Stomach smooth muscle (tissue), 2 donors: ENCODE data around the gene DAPK2.

ENCODE experiments used
- H3K27ac ChIP-seq: one replicate; pipeline ENCODE4 v1.7.0; 2013; ENCODE audit warnings: mild to moderate bottlenecking, low read length, inconsistent platforms
- H3K27me3 ChIP-seq, 2 donors: one replicate each; pipeline ENCODE4 v1.7.0; 2013; ENCODE audit warnings: low read length in 2 of 2; ENCODE audit not compliant: insufficient read depth in 2 of 2, control insufficient read depth in 1 of 2
- H3K36me3 ChIP-seq, 2 donors: one replicate each; pipeline ENCODE4 v1.7.0; 2013; ENCODE audit warnings: low read length in 2 of 2; ENCODE audit not compliant: control insufficient read depth in 2 of 2, insufficient read depth in 2 of 2
- H3K4me1 ChIP-seq: one replicate; pipeline ENCODE4 v1.7.0; 2013; ENCODE audit warnings: low read length; ENCODE audit not compliant: control insufficient read depth, insufficient read depth
- H3K4me3 ChIP-seq, 2 donors: one replicate each; pipeline ENCODE4 v1.7.0; 2013; ENCODE audit warnings: low read length in 2 of 2
- H3K9ac ChIP-seq, 2 donors: one replicate each; pipeline ENCODE4 v1.7.0; 2013; ENCODE audit warnings: low read length in 2 of 2, mild to moderate bottlenecking in 1 of 2
- H3K9me3 ChIP-seq, 2 donors: one replicate each; pipeline ENCODE4 v1.7.0; 2013; ENCODE audit warnings: low read length in 2 of 2; ENCODE audit not compliant: control insufficient read depth in 2 of 2
- donor health status: healthy.
- donor health status: Pancreatic carcinoma.

The DAPK2 gene

GRCh38 chr15:64038878-64039610 lies 7.2 kb downstream of the DAPK2 start:
- no peak overlapping the region for H3K9ac ChIP-seq
- no peak overlapping the region for H3K4me3 ChIP-seq
- H3K9me3 ChIP-seq = no peaks in the 10 kb centered on the region
- peaks cover 0 to 2% of the 10 kb centered on the region in 2 donors for H3K36me3 ChIP-seq
- no peak overlapping the region for H3K27ac ChIP-seq
- no peaks in the 10 kb centered on the region for H3K27me3 ChIP-seq
- no peaks in the 10 kb centered on the region for H3K4me1 ChIP-seq

DNA sequence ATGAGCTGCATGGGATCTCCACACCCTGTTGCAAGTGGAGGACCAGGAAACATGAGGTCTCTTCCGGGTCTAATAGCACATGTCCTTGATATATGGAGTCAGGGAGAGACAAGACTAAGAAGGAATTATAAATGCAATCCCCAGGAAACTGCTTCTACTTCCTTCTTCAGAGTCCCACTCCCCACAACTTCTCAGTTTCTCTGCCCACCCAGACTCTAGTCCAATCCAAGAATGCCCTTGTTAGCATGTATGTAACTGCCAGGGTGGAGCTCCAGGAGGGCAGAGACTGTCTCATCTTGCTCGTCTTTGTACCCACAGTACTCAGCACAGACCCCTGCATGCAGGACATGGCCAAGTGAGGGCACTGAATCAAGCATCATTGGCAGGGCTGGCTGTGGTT lies 8.3 kb downstream of the DAPK2 start:
- H3K9ac ChIP-seq = no peak overlapping the region
- H3K36me3 ChIP-seq = peaks cover 0 to 2% of the 10 kb centered on the region in 2 donors
- H3K27ac ChIP-seq = no peak overlapping the region
- no peak overlapping the region for H3K4me3 ChIP-seq
- H3K4me1 ChIP-seq = no peaks in the 10 kb centered on the region
- H3K9me3 ChIP-seq = no peaks in the 10 kb centered on the region
- H3K27me3 ChIP-seq = no peaks in the 10 kb centered on the region

- Histone ChIP-seq H3K4me3 (no peak overlapping the region), H3K27ac (no peak overlapping the region), H3K36me3 (peaks cover 0 to 2% of the 10 kb centered on the region in 2 donors), H3K27me3 (no peaks in the 10 kb centered on the region), H3K9ac (no peak overlapping the region), H3K4me1 (no peaks in the 10 kb centered on the region), H3K9me3 (no peaks in the 10 kb centered on the region)
Observed at GRCh38 chr15:64037116-64037515, 9.2 kb downstream of the DAPK2 start.

GRCh38 chr15:64035525-64035924 lies 10.8 kb downstream of the DAPK2 start:
- H3K27ac ChIP-seq = no peak overlapping the region
- no peak overlapping the region for H3K9ac ChIP-seq
- H3K36me3 ChIP-seq = peaks cover 0 to 2% of the 10 kb centered on the region in 2 donors

DNA sequence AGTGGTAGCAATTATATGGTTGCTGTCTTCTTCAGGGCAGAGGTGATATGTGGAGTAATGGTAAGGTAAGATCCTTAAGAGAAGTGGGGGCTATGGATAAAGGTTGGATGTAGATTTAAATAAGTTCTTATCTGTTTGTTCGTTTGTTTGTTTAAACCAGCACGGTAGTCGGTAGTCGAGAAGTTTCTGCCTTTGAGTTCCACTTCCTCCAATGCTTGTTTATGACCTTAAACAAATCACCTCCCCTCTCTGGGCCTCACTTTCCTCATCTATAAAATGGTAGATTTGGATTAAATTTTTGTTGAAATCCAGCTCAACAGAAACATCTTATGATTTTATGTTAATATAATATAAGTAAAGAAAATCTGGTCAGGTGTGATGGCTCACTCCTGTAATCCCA lies 11.8 kb downstream of the DAPK2 start:
- no peaks in the 10 kb centered on the region for H3K4me1 ChIP-seq
- no peak overlapping the region for H3K9ac ChIP-seq
- H3K27ac ChIP-seq = no peak overlapping the region
- H3K9me3 ChIP-seq = no peaks in the 10 kb centered on the region
- peaks cover 0 to 2% of the 10 kb centered on the region in 2 donors for H3K36me3 ChIP-seq
- H3K27me3 ChIP-seq = no peaks in the 10 kb centered on the region
- no peak overlapping the region for H3K4me3 ChIP-seq

More at GRCh38 chr15:64035525-64035924, 10.8 kb downstream of the DAPK2 start:
- H3K27me3 ChIP-seq = no peaks in the 10 kb centered on the region
- H3K4me1 ChIP-seq = no peaks in the 10 kb centered on the region
- no peaks in the 10 kb centered on the region for H3K9me3 ChIP-seq
- no peak overlapping the region for H3K4me3 ChIP-seq

DNA sequence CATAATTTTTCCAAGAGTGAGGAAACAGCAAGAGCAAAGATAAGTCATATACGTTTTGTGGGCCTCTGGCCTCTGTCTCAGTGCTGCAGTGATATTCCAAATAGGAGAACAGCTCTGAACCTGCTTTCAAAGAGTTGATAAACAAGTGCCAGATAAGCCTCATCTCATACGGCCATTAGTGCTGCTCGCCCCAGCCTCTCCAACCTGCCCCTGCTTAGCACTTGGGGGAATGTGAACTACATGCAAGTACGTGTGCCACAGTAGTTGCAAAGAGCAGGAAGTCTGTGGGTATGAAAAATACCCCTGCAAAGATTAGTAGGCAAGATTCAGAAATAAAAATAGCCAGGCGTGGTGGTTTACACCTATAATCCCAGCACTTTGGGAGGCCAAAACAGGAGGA lies 14.0 kb downstream of the DAPK2 start:
- no peak overlapping the region for H3K4me3 ChIP-seq
- H3K9me3 ChIP-seq = no peaks in the 10 kb centered on the region
- H3K4me1 ChIP-seq = no peaks in the 10 kb centered on the region
- no peaks in the 10 kb centered on the region for H3K27me3 ChIP-seq
- H3K36me3 ChIP-seq = peaks cover 0 to 2% of the 10 kb centered on the region in 2 donors
- no peak overlapping the region for H3K9ac ChIP-seq
- no peak overlapping the region for H3K27ac ChIP-seq

DNA sequence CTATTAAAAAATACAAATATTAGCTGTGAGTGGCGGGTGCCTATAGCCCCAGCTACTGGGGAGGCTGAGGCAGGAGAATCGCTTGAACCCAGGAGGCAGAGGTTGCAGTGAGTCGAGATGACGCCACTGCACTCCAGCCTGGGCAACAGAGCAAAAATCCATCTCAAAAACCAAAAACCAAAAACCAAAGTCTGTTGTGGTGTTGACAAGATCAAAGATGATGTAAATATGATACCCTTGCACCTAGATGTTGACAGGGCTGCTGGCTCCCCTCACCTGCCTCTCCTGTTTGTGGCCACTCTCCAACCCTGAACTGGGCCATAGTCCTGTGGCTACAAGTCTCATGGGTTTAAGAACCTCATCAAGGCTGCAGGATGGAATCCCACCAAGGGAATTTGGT lies 16.2 kb downstream of the DAPK2 start:
- H3K9ac ChIP-seq = no peak overlapping the region
- H3K27me3 ChIP-seq = no peaks in the 10 kb centered on the region
- H3K36me3 ChIP-seq = no peaks in the 10 kb centered on the region
- H3K4me3 ChIP-seq = no peak overlapping the region
- H3K27ac ChIP-seq = no peak overlapping the region
- no peaks in the 10 kb centered on the region for H3K4me1 ChIP-seq
- no peaks in the 10 kb centered on the region for H3K9me3 ChIP-seq

DNA sequence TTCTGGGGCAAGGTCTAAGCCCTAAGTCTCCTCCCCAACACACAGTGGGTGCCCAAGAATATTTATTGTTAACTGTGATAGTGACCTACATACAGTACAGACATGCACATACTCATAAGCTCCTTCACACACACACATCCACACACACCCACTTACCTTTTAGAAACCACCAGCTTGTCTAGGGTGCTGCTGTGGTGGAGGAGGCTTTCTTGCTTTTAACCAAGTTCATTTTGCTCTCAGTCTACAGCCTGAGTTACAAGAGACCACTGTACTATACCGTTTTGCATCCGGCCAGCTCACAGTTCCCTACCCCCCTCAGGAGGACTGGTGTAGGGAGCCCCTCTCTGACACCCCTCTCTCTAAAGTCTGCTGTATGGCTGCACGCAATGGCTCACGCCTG lies 16.7 kb downstream of the DAPK2 start:
- no peak overlapping the region for H3K9ac ChIP-seq
- no peaks in the 10 kb centered on the region for H3K4me1 ChIP-seq
- H3K27me3 ChIP-seq = no peaks in the 10 kb centered on the region
- H3K27ac ChIP-seq = no peak overlapping the region
- no peaks in the 10 kb centered on the region for H3K9me3 ChIP-seq
- H3K4me3 ChIP-seq = no peak overlapping the region
- H3K36me3 ChIP-seq = no peaks in the 10 kb centered on the region

DNA sequence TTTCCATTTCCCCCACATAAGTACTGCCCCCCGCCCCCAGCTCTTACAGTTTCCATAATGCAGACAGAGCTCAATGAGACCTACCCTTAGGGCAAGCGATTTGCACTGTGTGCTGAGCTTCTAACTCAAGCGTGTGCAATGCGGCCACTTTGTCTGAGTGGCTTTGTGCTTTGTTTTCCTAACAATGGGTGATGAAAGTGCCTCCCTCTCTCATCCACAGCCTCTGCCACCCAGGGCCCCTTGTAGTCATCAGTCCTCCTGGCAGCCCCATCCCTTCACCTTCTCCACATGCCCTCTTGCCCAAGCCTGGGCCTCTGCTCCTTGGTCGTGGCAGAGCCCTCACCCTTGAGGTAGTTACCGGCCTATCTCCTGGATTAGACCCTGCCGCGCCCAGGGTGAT lies 17.2 kb downstream of the DAPK2 start:
- no peak overlapping the region for H3K27ac ChIP-seq
- no peaks in the 10 kb centered on the region for H3K4me1 ChIP-seq
- H3K27me3 ChIP-seq = no peaks in the 10 kb centered on the region
- no peaks in the 10 kb centered on the region for H3K36me3 ChIP-seq
- H3K9me3 ChIP-seq = no peaks in the 10 kb centered on the region
- no peak overlapping the region for H3K9ac ChIP-seq
- no peak overlapping the region for H3K4me3 ChIP-seq

DNA sequence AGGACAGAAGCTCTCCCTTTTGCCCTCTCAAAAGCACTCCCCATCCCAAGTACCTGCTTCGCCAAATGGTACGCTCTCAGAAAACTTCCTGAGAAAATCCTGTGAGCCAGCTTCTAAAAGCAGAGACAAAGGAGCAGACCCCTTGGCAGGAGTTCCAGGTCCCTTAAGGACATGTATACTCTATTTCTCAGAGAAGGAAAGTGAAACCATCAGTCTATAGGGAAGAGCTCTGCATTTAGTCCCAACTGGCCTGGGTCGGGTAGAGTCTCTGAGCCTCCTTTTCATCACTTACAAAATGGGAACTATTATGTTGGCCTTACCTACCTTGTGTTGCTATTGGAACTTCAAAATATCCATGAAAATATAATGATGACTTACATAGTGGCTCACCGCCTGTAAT lies 19.7 kb downstream of the DAPK2 start:
- no peak overlapping the region for H3K4me3 ChIP-seq
- H3K27me3 ChIP-seq = no peaks in the 10 kb centered on the region
- H3K9me3 ChIP-seq = no peaks in the 10 kb centered on the region
- no peaks in the 10 kb centered on the region for H3K36me3 ChIP-seq
- peaks cover under 1% of the 10 kb centered on the region for H3K4me1 ChIP-seq
- no peak overlapping the region for H3K9ac ChIP-seq
- H3K27ac ChIP-seq = no peak overlapping the region

- H3K27ac ChIP-seq = no peak overlapping the region
- H3K4me3 ChIP-seq = no peak overlapping the region
- peaks cover 9% of the 10 kb centered on the region for H3K4me1 ChIP-seq
- H3K36me3 ChIP-seq = no peaks in the 10 kb centered on the region
- H3K9me3 ChIP-seq = no peaks in the 10 kb centered on the region
- H3K9ac ChIP-seq = no peak overlapping the region
- no peaks in the 10 kb centered on the region for H3K27me3 ChIP-seq
Observed at GRCh38 chr15:64024172-64025050, 21.9 kb downstream of the DAPK2 start.
